ENCODE data around the gene SNCA.

Gene SNCA

GRCh38 chr4:89704651-89705395 lies 132.1 kb downstream of the SNCA start:
- Mint-ChIP-seq H3K4me1 (ENCODE audit: low read depth in 2 of 2) (peaks cover 0 to 1% of the 10 kb centered on the region in 2 donors), H3K9me3 (no peaks in the 10 kb centered on the region), H3K4me3 (no peak overlapping the region), H3K36me3 (ENCODE audit: insufficient read depth) (no peaks in the 10 kb centered on the region), H3K27ac (no peak overlapping the region), H3K27me3 (peaks cover 0 to 14% of the 10 kb centered on the region in 2 donors)
- DNase-seq (no peak), ATAC-seq (replicated peaks) (no peak)

GRCh38 chr4:89703829-89704590 lies 133.0 kb downstream of the SNCA start:
- H3K4me1 Mint-ChIP-seq (ENCODE audit: low read depth in 2 of 2): peaks cover 0 to 1% of the 10 kb centered on the region in 2 donors
- H3K27ac Mint-ChIP-seq: no peak overlapping the region
- DNase-seq: no peak
- no peak overlapping the region for H3K4me3 Mint-ChIP-seq
- H3K27me3 Mint-ChIP-seq: peaks cover 0 to 14% of the 10 kb centered on the region in 2 donors
- no peak for ATAC-seq (replicated peaks)
- H3K36me3 Mint-ChIP-seq (ENCODE audit: insufficient read depth): no peaks in the 10 kb centered on the region
- H3K9me3 Mint-ChIP-seq: no peaks in the 10 kb centered on the region

DNA sequence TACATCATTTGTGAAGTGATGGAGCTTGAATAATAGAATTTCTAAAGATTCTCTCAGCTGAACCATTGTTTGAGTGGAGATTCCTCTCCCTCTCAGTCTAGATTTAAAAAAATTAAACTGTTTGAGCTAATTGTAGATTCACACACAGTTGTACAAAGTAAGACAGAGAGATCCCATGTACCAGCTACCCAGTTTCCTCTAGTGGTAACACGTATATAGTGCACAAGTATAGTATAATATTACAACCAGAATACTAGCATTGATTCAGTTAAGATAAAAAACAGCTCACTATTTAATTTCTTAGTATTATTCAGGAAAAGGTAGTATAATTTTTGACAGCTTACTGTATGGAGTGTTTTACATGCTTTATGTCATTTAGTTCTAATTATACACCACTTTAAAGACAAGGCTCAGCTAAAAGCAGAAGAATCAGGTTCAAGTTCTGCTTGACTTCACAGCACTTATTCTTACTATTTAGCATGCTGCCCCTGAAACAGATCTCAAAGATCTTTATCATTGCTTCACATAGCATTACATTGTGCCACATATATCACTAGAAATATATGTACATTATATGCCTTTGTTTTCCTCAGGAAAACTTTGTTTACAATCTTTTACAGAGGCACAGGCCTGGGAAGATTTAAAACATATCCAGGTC lies 136.1 kb downstream of the SNCA start:
- no peak for DNase-seq
- Mint-ChIP-seq H3K4me3 (no peak overlapping the region), H3K27me3 (peaks cover 0 to 8% of the 10 kb centered on the region in 2 donors), H3K4me1 (ENCODE audit: low read depth in 2 of 2) (peaks cover 0 to 1% of the 10 kb centered on the region in 2 donors), H3K9me3 (no peaks in the 10 kb centered on the region), H3K27ac (no peak overlapping the region), H3K36me3 (ENCODE audit: insufficient read depth) (no peaks in the 10 kb centered on the region)
- no peak for ATAC-seq (replicated peaks)

GRCh38 chr4:89685690-89686089 lies 151.3 kb downstream of the SNCA start:
- H3K27ac Mint-ChIP-seq: no peak overlapping the region
- no peaks in the 10 kb centered on the region for H3K4me1 Mint-ChIP-seq (ENCODE audit: low read depth in 2 of 2)
- no peaks in the 10 kb centered on the region for H3K36me3 Mint-ChIP-seq (ENCODE audit: insufficient read depth)
- H3K9me3 Mint-ChIP-seq: peaks cover 0 to 3% of the 10 kb centered on the region in 2 donors
- peaks cover 6 to 24% of the 10 kb centered on the region in 2 donors for H3K27me3 Mint-ChIP-seq
- ATAC-seq (replicated peaks): no peak
- DNase-seq: no peak
- H3K4me3 Mint-ChIP-seq: no peak overlapping the region

- peaks cover 0 to 3% of the 10 kb centered on the region in 2 donors for H3K9me3 Mint-ChIP-seq
- H3K27me3 Mint-ChIP-seq: peaks cover 6 to 24% of the 10 kb centered on the region in 2 donors
- no peak overlapping the region for H3K4me3 Mint-ChIP-seq
- H3K36me3 Mint-ChIP-seq (ENCODE audit: insufficient read depth): no peaks in the 10 kb centered on the region
- DNase-seq: no peak
- no peak overlapping the region for H3K27ac Mint-ChIP-seq
- H3K4me1 Mint-ChIP-seq (ENCODE audit: low read depth in 2 of 2): no peaks in the 10 kb centered on the region
- no peak for ATAC-seq (replicated peaks)
These were observed 151.7 kb downstream of the SNCA start for GRCh38 chr4:89685277-89685676.

GRCh38 chr4:89684536-89684935 lies 152.4 kb downstream of the SNCA start:
- Mint-ChIP-seq H3K27ac (no peak overlapping the region), H3K27me3 (peaks cover 6 to 22% of the 10 kb centered on the region in 2 donors), H3K4me3 (no peak overlapping the region), H3K9me3 (peaks cover 0 to 3% of the 10 kb centered on the region in 2 donors), H3K4me1 (ENCODE audit: low read depth in 2 of 2) (no peaks in the 10 kb centered on the region), H3K36me3 (ENCODE audit: insufficient read depth) (no peaks in the 10 kb centered on the region)
- DNase-seq (no peak), ATAC-seq (replicated peaks) (no peak)

GRCh38 chr4:89682808-89683207 lies 154.2 kb downstream of the SNCA start:
- DNase-seq (no peak), ATAC-seq (replicated peaks) (no peak)
- Mint-ChIP-seq H3K4me3 (no peak overlapping the region), H3K4me1 (ENCODE audit: low read depth in 2 of 2) (no peaks in the 10 kb centered on the region), H3K9me3 (peaks cover 0 to 3% of the 10 kb centered on the region in 2 donors), H3K27ac (no peak overlapping the region), H3K27me3 (peaks cover 6 to 14% of the 10 kb centered on the region in 2 donors), H3K36me3 (ENCODE audit: insufficient read depth) (no peaks in the 10 kb centered on the region)

DNA sequence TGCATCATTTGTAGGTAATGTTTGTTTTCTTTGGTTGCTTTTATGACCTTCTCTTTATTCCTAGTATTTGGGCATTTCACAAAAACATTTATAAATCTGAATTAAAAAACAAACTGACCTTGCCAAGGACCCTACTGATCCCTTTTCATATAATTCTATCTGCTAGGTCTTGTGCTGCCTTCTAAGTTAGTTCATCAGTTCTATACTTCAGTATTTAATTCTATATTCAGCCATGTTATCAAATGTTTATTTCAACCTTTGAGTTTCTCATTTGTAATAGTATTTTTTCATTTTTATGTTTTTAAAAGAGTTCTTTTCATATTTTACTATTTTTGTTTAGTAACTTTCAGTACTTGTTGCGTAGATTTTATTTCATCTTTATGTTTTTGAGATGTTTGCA lies 155.3 kb downstream of the SNCA start:
- no peaks in the 10 kb centered on the region for H3K4me1 Mint-ChIP-seq (ENCODE audit: low read depth in 2 of 2)
- H3K27me3 Mint-ChIP-seq: peaks cover 2 to 3% of the 10 kb centered on the region in 2 donors
- H3K27ac Mint-ChIP-seq: no peak overlapping the region
- H3K4me3 Mint-ChIP-seq: no peak overlapping the region
- no peak for ATAC-seq (replicated peaks)
- DNase-seq: no peak
- no peaks in the 10 kb centered on the region for H3K9me3 Mint-ChIP-seq
- H3K36me3 Mint-ChIP-seq (ENCODE audit: insufficient read depth): no peaks in the 10 kb centered on the region

DNA sequence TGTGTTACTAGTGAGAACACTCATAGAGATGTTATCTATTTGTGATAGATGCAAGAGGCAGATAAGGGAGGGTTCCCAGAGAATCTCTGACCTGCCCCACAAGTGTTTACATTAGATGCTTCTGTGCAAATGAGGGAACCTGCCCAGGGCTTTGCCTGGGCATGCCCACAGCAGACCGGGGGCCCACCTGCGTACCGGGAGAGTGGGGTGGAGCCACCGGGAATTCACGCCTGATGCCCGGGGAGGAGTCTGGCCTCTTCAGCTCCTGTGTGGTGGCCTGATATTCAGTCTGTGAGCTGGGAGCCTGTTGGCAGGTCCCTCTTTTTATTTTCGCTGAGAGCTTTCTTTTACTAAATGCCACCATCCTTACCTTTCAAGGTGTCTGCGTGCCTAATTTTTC lies 155.7 kb downstream of the SNCA start:
- ATAC-seq (replicated peaks) (no peak), DNase-seq (no peak)
- Mint-ChIP-seq H3K4me3 (no peak overlapping the region), H3K27ac (no peak overlapping the region), H3K36me3 (ENCODE audit: insufficient read depth) (no peaks in the 10 kb centered on the region), H3K9me3 (no peaks in the 10 kb centered on the region), H3K4me1 (ENCODE audit: low read depth in 2 of 2) (no peaks in the 10 kb centered on the region), H3K27me3 (no peaks in the 10 kb centered on the region)

- H3K4me1 Mint-ChIP-seq (ENCODE audit: low read depth in 2 of 2): no peaks in the 10 kb centered on the region
- ATAC-seq (replicated peaks) (no peak), DNase-seq (no peak)
- H3K27me3 Mint-ChIP-seq: peaks cover 12 to 23% of the 10 kb centered on the region in 2 donors
- no peaks in the 10 kb centered on the region for H3K36me3 Mint-ChIP-seq (ENCODE audit: insufficient read depth)
- H3K27ac Mint-ChIP-seq: no peak overlapping the region
- no peak overlapping the region for H3K4me3 Mint-ChIP-seq
- no peaks in the 10 kb centered on the region for H3K9me3 Mint-ChIP-seq
These were observed 162.0 kb downstream of the SNCA start for GRCh38 chr4:89674876-89675459.

All from effector memory CD8-positive, alpha-beta T cell (primary cell).